ENCODE measurements around the gene HEXIM1.

DNA sequence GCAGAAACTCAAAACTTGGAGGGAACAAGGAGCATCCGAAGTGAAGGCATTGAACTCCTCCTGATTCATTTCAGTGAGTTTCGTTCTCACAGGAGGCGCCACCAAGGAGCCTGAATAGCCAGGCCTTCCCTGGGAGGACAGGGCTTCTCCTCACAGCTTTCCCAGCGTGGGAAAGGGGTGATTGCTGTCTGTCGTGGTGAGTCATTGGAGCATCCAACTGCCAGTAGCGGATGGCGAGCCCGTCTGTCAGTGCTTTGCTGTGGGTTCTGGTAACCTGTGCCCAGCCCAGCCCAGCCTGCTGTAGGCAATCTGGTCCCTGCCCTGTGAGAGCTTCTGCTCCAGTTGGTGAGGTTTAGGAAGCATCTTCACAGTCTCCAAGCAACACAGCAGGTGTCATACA is 44.2 kb upstream of the HEXIM1 start:
- TF ChIP-seq GATA3 (IDR thresholded peaks at IDR 0.05; ENCODE audit: low read depth, low read length) (no peak), GATA2 (IDR thresholded peaks at IDR 0.05; ENCODE audit: low read depth, low read length) (no peak)
